A673 (cell line): Measurements from ENCODE around the gene COL9A1.

Experiments
- CTCF ChIP-seq: fragments of 300-800, 200-600 bp; sonication (generic); conservative IDR thresholded peaks from 2 replicates; pipeline ENCODE4 v1.5.1; 2017; ENCODE audit warnings: low read depth, mild to moderate bottlenecking, antibody characterized with exemption, low read length, moderate library complexity, mixed read lengths
- EZH2 ChIP-seq: fragments of 200-600 bp; sonication (generic); IDR thresholded peaks from 2 replicates; pipeline ENCODE4 v1.6.1; 2017; ENCODE audit warnings: borderline replicate concordance, low read depth, mild to moderate bottlenecking, mixed read lengths, antibody characterized with exemption, low read length; ENCODE audit not compliant: poor library complexity, severe bottlenecking

DNA sequence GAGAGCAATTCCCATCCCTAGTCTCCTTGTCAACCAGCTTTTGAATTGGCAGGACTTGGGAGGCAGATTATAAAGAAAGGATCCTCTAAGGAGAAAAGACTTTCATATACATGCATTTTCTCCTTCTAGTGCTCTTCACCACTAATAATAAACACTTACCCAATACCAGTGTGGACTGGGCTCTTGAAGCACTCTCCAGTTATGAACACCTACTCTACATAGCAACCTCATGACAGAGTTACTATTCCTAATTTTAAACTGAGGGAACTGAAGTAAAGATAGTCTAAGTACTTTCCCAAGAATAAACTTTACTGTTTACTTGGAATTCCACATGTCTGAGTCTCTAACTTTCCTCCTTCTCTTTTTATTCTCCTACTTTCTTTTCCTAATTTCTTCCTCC lies 4.8 kb downstream of the COL9A1 start:
- TF ChIP-seq CTCF = no peak
- no peak for TF ChIP-seq EZH2
